Endodermal cell (in vitro differentiated cells): Measurements from ENCODE around the gene CASR. TPM values are rescaled to one million over a fixed set of nuclear protein-coding genes. Genes with fewer than 3 reads are reported as not detected.

Experiments used
- DNase-seq: peaks from one replicate; pipeline ENCODE4 v3.0.0-alpha.2; 2017
- H3K27ac ChIP-seq: 2 replicates; pipeline ENCODE4 v1.5.1; 2013; ENCODE audit warnings: mild to moderate bottlenecking, low read depth, low read length, moderate library complexity
- H3K27me3 ChIP-seq: 2 replicates; pipeline ENCODE4 v1.6.1; 2013; ENCODE audit warnings: mild to moderate bottlenecking, low read length, moderate library complexity; ENCODE audit not compliant: insufficient read depth, control insufficient read depth, poor library complexity, severe bottlenecking
- H3K36me3 ChIP-seq: 2 replicates; pipeline ENCODE4 v1.7.0; 2013; ENCODE audit warnings: mild to moderate bottlenecking, low read length, moderate library complexity; ENCODE audit not compliant: control insufficient read depth, insufficient read depth
- H3K4me1 ChIP-seq: one replicate; pipeline ENCODE4 v1.7.0; 2013; ENCODE audit warnings: low read length; ENCODE audit not compliant: control insufficient read depth, insufficient read depth
- H3K4me3 ChIP-seq: 2 replicates; pipeline ENCODE4 v1.5.1; 2013; ENCODE audit warnings: mild to moderate bottlenecking, low read length, moderate library complexity
- H3K9ac ChIP-seq: 2 replicates; pipeline ENCODE4 v1.6.1; 2013; ENCODE audit warnings: mild to moderate bottlenecking, low read length, moderate library complexity; ENCODE audit not compliant: poor library complexity, severe bottlenecking; ENCODE audit errors: extremely low read depth
- H3K9me3 ChIP-seq: 2 replicates; pipeline ENCODE4 v1.6.1; 2013; ENCODE audit warnings: mild to moderate bottlenecking, low read length, moderate library complexity; ENCODE audit not compliant: control insufficient read depth
- H3K27ac Mint-ChIP-seq: 2 replicates; pipeline ENCODE4 v1.8.0; 2020; ENCODE audit warnings: mixed read lengths
- H3K27me3 Mint-ChIP-seq: 2 replicates; pipeline ENCODE4 v1.8.0; 2021; ENCODE audit warnings: mild to moderate bottlenecking, mixed read lengths; ENCODE audit not compliant: insufficient read depth
- H3K36me3 Mint-ChIP-seq: 2 replicates; pipeline ENCODE4 v1.8.0; 2020; ENCODE audit warnings: low read depth, mixed read lengths
- H3K4me1 Mint-ChIP-seq: 2 replicates; pipeline ENCODE4 v1.8.0; 2020; ENCODE audit warnings: mixed read lengths
- H3K4me3 Mint-ChIP-seq: 2 replicates; pipeline ENCODE4 v1.8.0; 2020; ENCODE audit warnings: mild to moderate bottlenecking, moderate library complexity, mixed read lengths
- H3K9me3 Mint-ChIP-seq: 2 replicates; pipeline ENCODE4 v1.8.0; 2020; ENCODE audit warnings: mild to moderate bottlenecking, mixed read lengths
- WGBS, 2 experiments: methylation state at CpG; one replicate each; pipeline versions ENCODE4 v1.1.5 to v1.1.7; 2013; ENCODE audit warnings: missing lambda C conversion rate in 2 of 2, mixed read lengths in 1 of 2; ENCODE audit not compliant: insufficient coverage in 1 of 2, insufficient read length in 1 of 2; 5-methylcytosine and 5-hydroxymethylcytosine counted together
- total RNA-seq, 2 donors: library from RNA; stranded (reverse); fragmentation: NEBNext Ultra II Directional in 1 of 2; extraction: Animal tissue kit (Norgen Biotek cat#: 25700) in 1 of 2; gene quantifications; 2 replicates in 1 of 2; 3 replicates in 1 of 2; pipeline ENCODE4 v1.2.1, GENCODE V29; 2021
- TF ChIP-seq, protein P1 (sequence below): fragments of 200-600 bp; sonication (generic); conservative IDR thresholded peaks from 2 replicates; pipeline ENCODE4 v1.5.0; 2021; ENCODE audit warnings: antibody characterized with exemption, mild to moderate bottlenecking

The CASR gene
- total RNA-seq, 2 donors from 2014 or later, result 0.04 TPM; not detected in 1

DNA sequence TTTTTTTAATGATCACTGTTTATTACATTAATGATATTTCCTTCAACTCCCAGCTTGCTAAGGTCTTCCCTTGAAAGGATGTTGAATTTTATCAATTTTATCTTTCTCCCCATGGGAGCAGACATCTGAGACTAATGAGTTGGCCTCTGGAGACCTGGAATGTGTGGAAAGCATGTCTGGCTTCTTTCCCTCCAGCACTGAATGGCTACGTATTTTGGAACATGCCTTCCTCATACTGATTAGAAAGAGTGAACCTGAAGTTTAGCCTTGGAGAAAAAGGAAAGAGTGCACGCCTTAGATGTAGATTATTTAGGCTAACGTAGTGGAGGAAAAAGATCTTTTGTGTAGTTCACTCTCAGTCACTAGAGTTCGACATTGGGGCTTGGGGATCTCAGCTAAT lies 25.1 kb downstream of the CASR start:
- Mint-ChIP-seq H3K9me3 (no peaks in the 10 kb centered on the region), H3K4me1 (no peaks in the 10 kb centered on the region), H3K27me3 (no peaks in the 10 kb centered on the region), H3K27ac (no peak overlapping the region), H3K4me3 (no peak overlapping the region), H3K36me3 (no peaks in the 10 kb centered on the region)
- H3K9me3 ChIP-seq, result no peaks in the 10 kb centered on the region
- WGBS, 2 experiments, result 67 to 100% methylated on average over 1 to 4 of the region's 4 CpGs
- H3K27me3 ChIP-seq, result no peaks in the 10 kb centered on the region
- no peaks in the 10 kb centered on the region for H3K36me3 ChIP-seq
- no peak overlapping the region for H3K9ac ChIP-seq
- no peaks in the 10 kb centered on the region for H3K4me1 ChIP-seq
- H3K4me3 ChIP-seq, result no peak overlapping the region
- TF ChIP-seq, protein P1, sequence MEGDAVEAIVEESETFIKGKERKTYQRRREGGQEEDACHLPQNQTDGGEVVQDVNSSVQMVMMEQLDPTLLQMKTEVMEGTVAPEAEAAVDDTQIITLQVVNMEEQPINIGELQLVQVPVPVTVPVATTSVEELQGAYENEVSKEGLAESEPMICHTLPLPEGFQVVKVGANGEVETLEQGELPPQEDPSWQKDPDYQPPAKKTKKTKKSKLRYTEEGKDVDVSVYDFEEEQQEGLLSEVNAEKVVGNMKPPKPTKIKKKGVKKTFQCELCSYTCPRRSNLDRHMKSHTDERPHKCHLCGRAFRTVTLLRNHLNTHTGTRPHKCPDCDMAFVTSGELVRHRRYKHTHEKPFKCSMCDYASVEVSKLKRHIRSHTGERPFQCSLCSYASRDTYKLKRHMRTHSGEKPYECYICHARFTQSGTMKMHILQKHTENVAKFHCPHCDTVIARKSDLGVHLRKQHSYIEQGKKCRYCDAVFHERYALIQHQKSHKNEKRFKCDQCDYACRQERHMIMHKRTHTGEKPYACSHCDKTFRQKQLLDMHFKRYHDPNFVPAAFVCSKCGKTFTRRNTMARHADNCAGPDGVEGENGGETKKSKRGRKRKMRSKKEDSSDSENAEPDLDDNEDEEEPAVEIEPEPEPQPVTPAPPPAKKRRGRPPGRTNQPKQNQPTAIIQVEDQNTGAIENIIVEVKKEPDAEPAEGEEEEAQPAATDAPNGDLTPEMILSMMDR, result no peak
- DNase-seq, result no peak
- H3K27ac ChIP-seq, result no peak overlapping the region

DNA sequence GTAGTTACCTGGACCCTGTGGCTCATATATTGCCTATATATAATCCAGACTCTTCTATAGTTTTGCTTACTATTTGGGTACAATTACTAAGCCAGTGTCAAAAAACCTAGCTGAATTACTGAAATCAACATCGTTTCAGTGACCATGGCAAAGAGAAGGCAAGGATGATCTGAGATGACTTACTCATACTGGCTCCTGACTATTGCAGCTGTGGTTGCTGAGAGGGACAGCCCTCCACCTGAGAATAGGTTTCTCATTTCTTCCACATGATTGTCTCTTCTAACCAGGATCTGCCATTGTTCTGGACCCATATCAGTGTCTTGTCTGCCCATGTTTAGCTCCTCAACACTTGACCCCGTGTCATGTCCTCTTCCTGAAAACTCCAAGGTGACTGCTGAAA lies 30.2 kb downstream of the CASR start:
- Histone ChIP-seq H3K9me3 (no peaks in the 10 kb centered on the region), H3K27ac (no peak overlapping the region), H3K4me1 (no peaks in the 10 kb centered on the region), H3K36me3 (no peaks in the 10 kb centered on the region), H3K27me3 (no peaks in the 10 kb centered on the region), H3K9ac (no peak overlapping the region), H3K4me3 (no peak overlapping the region)
- 44 to 78% methylated on average over 1 to 2 of the region's 2 CpGs for WGBS, 2 experiments
- Mint-ChIP-seq H3K27ac (no peak overlapping the region), H3K9me3 (no peaks in the 10 kb centered on the region), H3K4me1 (peaks cover 12% of the 10 kb centered on the region), H3K36me3 (no peaks in the 10 kb centered on the region), H3K27me3 (no peaks in the 10 kb centered on the region), H3K4me3 (no peak overlapping the region)
- DNase-seq, result no peak
- TF ChIP-seq, protein P1, result no peak

DNA sequence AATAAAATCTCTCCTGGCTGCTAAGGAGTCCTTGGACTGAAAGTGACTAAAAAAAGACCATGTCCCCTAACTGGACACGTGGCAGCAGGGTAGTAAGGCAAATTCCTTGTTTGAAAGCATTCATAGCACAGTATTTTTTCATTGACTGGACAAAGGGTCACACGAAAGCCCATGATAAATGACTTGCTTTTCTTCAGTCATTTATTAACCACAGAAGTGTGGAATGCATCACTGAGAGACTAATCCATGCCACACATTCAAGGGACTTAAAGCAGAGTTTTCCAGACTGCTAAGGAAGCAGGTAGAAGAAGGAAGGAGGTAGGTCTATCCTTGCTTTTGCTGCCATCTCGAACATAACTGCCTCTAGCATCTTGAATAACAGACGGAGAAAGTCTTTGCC lies 31.2 kb downstream of the CASR start:
- H3K9me3 Mint-ChIP-seq, result no peaks in the 10 kb centered on the region
- no peaks in the 10 kb centered on the region for H3K9me3 ChIP-seq

More for the DNA sequence above, 31.2 kb downstream of the CASR start:
- TF ChIP-seq, protein P1, result no peak
- H3K4me3 ChIP-seq, result no peak overlapping the region
- Mint-ChIP-seq H3K4me1 (peaks cover 12% of the 10 kb centered on the region), H3K36me3 (no peaks in the 10 kb centered on the region), H3K27me3 (no peaks in the 10 kb centered on the region), H3K27ac (no peak overlapping the region), H3K4me3 (no peak overlapping the region)
- no peak for DNase-seq
- H3K36me3 ChIP-seq, result no peaks in the 10 kb centered on the region
- H3K9ac ChIP-seq, result no peak overlapping the region
- no peaks in the 10 kb centered on the region for H3K4me1 ChIP-seq
- no peaks in the 10 kb centered on the region for H3K27me3 ChIP-seq
- H3K27ac ChIP-seq, result no peak overlapping the region
- WGBS, 2 experiments, result 63% methylated on average over 4 of the region's 4 CpGs
